ENCODE data around the gene RBM22. TPM values are rescaled to one million over a fixed set of nuclear protein-coding genes. Genes with fewer than 3 reads are reported as not detected.

The RBM22 gene
- total and polyA plus RNA-seq, 2 experiments from 2014 or later = 32.9 to 42.6 TPM

- H3K9me2 ChIP-seq (replicated peaks; ENCODE audit: insufficient read depth) = no peaks in the 10 kb centered on the region
- H3K27me3 ChIP-seq = peaks cover 17% of the 10 kb centered on the region
- DNase-seq (ENCODE audit: low spot score) = no peak
- no peak overlapping the region for H2AFZ ChIP-seq
- H3K9me3 ChIP-seq (ENCODE audit: low read depth) = no peaks in the 10 kb centered on the region
- H3K79me2 ChIP-seq = no peaks in the 10 kb centered on the region
- H3K27ac ChIP-seq = peak overlapping the region; percentile 71
- no peak overlapping the region for H3K4me2 ChIP-seq
- no peaks in the 10 kb centered on the region for H3K36me3 ChIP-seq (replicated peaks; ENCODE audit: insufficient read depth, low read depth)
- no peak for TF ChIP-seq CTCF (IDR thresholded peaks at IDR 0.05; ENCODE audit: poor library complexity)
- no peak for TF ChIP-seq EZH2 (IDR thresholded peaks at IDR 0.05; ENCODE audit: borderline replicate concordance)
- no peak for TF ChIP-seq EZH2phosphoT487 (IDR thresholded peaks at IDR 0.05; ENCODE audit: low read depth, severe bottlenecking, unreplicated experiment)
- H4K20me1 ChIP-seq (ENCODE audit: insufficient read depth, poor library complexity, severe bottlenecking) = no peaks in the 10 kb centered on the region
- 73% methylated on average over 4 of the region's 4 CpGs for WGBS (ENCODE audit: low lambda C conversion rate, missing lambda C conversion rate)
- H3K4me3 ChIP-seq = no peak overlapping the region
- H3K4me1 ChIP-seq (ENCODE audit: insufficient read depth) = peaks cover 8% of the 10 kb centered on the region
Measured at GRCh38 chr5:150674341-150674821, 26.5 kb downstream of the RBM22 start.

GRCh38 chr5:150672884-150673275 lies 28.0 kb downstream of the RBM22 start:
- 75% methylated on average over 7 of the region's 7 CpGs for WGBS (ENCODE audit: low lambda C conversion rate, missing lambda C conversion rate)
- Histone ChIP-seq H3K36me3 (replicated peaks; ENCODE audit: insufficient read depth, low read depth) (no peaks in the 10 kb centered on the region), H3K4me3 (no peak overlapping the region), H2AFZ (peak overlapping the region; percentile 93), H4K20me1 (ENCODE audit: insufficient read depth, poor library complexity, severe bottlenecking) (no peaks in the 10 kb centered on the region), H3K27ac (no peak overlapping the region), H3K27me3 (peaks cover 17% of the 10 kb centered on the region), H3K9me3 (ENCODE audit: low read depth) (no peaks in the 10 kb centered on the region), H3K79me2 (no peaks in the 10 kb centered on the region), H3K4me2 (peak overlapping the region; percentile 99), H3K4me1 (ENCODE audit: insufficient read depth) (peaks cover 8% of the 10 kb centered on the region), H3K9me2 (replicated peaks; ENCODE audit: insufficient read depth) (no peaks in the 10 kb centered on the region)
- TF ChIP-seq EZH2phosphoT487 (IDR thresholded peaks at IDR 0.05; ENCODE audit: low read depth, severe bottlenecking, unreplicated experiment) (no peak), EZH2 (IDR thresholded peaks at IDR 0.05; ENCODE audit: borderline replicate concordance) (no peak), CTCF (IDR thresholded peaks at IDR 0.05; ENCODE audit: poor library complexity) (no peak)
- no peak for DNase-seq (ENCODE audit: low spot score)

- DNase-seq (ENCODE audit: low spot score) = peak; percentile 56
- Histone ChIP-seq H3K4me1 (ENCODE audit: insufficient read depth) (peaks cover 8% of the 10 kb centered on the region), H3K9me2 (replicated peaks; ENCODE audit: insufficient read depth) (no peaks in the 10 kb centered on the region), H3K79me2 (no peaks in the 10 kb centered on the region), H3K27me3 (peaks cover 17% of the 10 kb centered on the region), H4K20me1 (ENCODE audit: insufficient read depth, poor library complexity, severe bottlenecking) (no peaks in the 10 kb centered on the region), H3K27ac (peak overlapping the region; percentile 10), H3K4me2 (peak overlapping the region; percentile 99), H3K36me3 (replicated peaks; ENCODE audit: insufficient read depth, low read depth) (no peaks in the 10 kb centered on the region), H3K9me3 (ENCODE audit: low read depth) (no peaks in the 10 kb centered on the region), H2AFZ (peak overlapping the region; percentile 93), H3K4me3 (peak overlapping the region; percentile 68)
- 5% methylated on average over 26 of the region's 38 CpGs for WGBS (ENCODE audit: low lambda C conversion rate, missing lambda C conversion rate)
- TF ChIP-seq CTCF (IDR thresholded peaks at IDR 0.05; ENCODE audit: poor library complexity) (no peak), EZH2phosphoT487 (IDR thresholded peaks at IDR 0.05; ENCODE audit: low read depth, severe bottlenecking, unreplicated experiment) (no peak), EZH2 (IDR thresholded peaks at IDR 0.05; ENCODE audit: borderline replicate concordance) (no peak)
Measured at GRCh38 chr5:150672237-150672883, 28.5 kb downstream of the RBM22 start.
